ENCODE results near the gene RANBP17.
"Not testable (repeated sequence)": the region's sequence is repeated elsewhere in the genome, so short reads cannot be mapped to it uniquely, and the experiment has no call there.

The RANBP17 gene

DNA sequence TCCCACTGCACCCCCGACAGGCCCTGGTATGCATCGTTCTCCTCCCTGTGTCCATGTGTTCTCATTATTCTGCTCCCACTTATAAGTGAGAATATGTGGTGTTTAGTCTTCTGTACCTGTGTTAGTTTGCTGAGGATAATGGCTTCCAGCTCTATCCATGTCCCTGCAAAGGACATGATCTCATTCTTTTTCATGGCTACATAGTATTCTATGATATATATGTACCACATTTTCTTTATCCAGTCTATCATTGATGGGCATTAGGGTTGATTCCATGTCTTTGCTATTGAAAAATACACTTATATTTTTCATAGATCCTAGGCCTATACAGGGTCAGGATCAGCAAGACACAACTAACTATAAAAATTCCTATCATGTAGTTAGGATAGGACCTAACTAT is 180.1 kb downstream of the RANBP17 start:
- not testable (repeated sequence) for H3K4me3 ChIP-seq (ENCODE audit: low read length); DNase-seq (ENCODE audit: low read depth, low spot score)

- H3K4me3 ChIP-seq (ENCODE audit: low read length): no peak overlapping the region
- DNase-seq (ENCODE audit: low read depth, low spot score): no peak
Observed at GRCh38 chr5:171050916-171051315, 189.1 kb downstream of the RANBP17 start.

DNA sequence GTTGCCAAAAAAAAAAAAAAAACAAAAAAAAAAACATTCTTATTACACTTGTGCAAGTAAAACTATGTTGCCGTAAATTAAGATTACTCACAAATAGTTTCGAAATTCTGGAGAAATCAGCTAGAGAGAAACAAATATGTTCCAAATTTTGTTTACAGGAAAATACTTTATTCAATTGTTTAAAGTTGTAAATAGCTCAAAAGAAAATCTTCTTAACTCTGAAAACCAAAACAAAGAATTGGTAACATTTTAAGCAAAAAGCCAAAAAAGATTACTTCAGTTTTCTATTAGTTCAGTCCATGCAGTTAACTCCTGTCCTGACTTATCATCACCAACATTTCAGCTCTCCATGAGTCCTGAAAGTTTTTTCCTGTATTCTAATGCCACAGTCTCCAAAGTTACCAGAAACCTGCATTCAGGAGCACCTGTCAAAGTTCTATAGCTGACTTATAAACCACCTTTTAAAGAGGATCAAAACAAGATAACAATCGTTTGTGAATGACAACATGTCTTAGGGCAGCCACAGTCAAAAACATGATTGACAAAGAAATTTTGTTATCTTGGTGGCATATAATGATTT is 194.1 kb downstream of the RANBP17 start:
- H3K4me3 ChIP-seq (ENCODE audit: low read length): no peak overlapping the region
- DNase-seq (ENCODE audit: low read depth, low spot score): no peak

GRCh38 chr5:171067540-171068130 is 205.8 kb downstream of the RANBP17 start:
- no peak for DNase-seq (ENCODE audit: low read depth, low spot score)
- H3K4me3 ChIP-seq (ENCODE audit: low read length): no peak overlapping the region

- DNase-seq (ENCODE audit: low read depth, low spot score): no peak
- H3K4me3 ChIP-seq (ENCODE audit: low read length): no peak overlapping the region
Observed at GRCh38 chr5:171074747-171075146, 212.9 kb downstream of the RANBP17 start.

DNA sequence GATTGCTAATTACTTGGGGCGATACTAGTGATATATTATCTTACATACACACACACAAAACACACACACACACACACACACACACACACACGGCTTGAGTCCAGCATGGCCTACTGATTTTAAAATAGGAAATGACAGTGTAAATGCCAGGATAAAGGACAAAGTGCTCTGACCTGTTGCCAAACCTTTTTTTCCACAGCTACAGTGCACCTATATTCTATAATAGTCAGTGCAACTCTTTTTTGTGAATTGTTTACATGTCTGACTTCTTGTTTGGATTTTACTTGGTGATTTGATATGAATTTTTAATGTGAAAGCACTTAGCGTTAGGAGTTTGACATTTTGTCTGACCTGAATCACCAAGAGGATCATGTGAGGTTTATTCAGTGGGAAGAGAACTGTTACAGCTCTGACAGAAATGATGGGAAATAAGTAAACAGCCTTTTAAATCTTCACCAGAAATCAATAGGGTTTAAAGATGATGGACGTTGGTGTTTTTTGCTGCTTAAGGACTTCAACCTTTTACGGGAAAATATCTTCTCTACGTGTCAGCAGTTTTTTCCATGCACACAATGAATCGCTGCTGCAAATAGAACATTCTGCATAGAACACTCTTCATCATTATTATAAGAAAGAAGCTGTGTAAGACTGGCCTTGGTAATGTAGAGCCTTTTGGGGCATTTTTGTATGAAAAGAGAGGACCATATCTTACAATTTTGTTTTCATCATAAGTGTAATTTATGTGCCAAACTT is 218.5 kb downstream of the RANBP17 start:
- no peak overlapping the region for H3K4me3 ChIP-seq (ENCODE audit: low read length)
- no peak for DNase-seq (ENCODE audit: low read depth, low spot score)

DNA sequence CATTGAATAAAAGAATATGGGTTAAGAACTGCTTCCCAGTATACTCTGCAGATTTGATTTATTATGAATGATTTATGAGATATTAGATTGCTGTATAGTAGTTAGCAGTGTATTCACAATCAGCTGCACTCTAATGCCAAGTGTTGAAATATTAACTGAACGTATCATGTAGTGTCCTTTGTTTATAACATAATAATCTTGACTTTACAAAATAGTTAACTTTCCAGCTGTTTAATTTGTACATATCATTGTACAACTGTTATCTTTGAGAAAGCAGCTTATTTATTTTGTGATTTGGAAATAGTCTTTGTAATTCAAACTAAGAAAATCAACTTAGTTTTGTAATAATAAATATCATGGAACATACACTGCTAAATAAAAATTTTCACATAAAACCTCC is 219.5 kb downstream of the RANBP17 start:
- no peak for DNase-seq (ENCODE audit: low read depth, low spot score)
- no peak overlapping the region for H3K4me3 ChIP-seq (ENCODE audit: low read length)

- no peak for DNase-seq (ENCODE audit: low read depth, low spot score)
Observed at GRCh38 chr5:171092194-171092593, 230.4 kb downstream of the RANBP17 start.

GRCh38 chr5:171093598-171093997 is 231.8 kb downstream of the RANBP17 start:
- DNase-seq (ENCODE audit: low read depth, low spot score): no peak
- H3K4me3 ChIP-seq (ENCODE audit: low read length): no peak overlapping the region

More at GRCh38 chr5:171092194-171092593, 230.4 kb downstream of the RANBP17 start:
- H3K4me3 ChIP-seq (ENCODE audit: low read length): no peak overlapping the region

- no peak overlapping the region for H3K4me3 ChIP-seq (ENCODE audit: low read length)
- no peak for DNase-seq (ENCODE audit: low read depth, low spot score)
Observed at GRCh38 chr5:171094356-171094755, 232.5 kb downstream of the RANBP17 start.

- no peak overlapping the region for H3K4me3 ChIP-seq (ENCODE audit: low read length)
- DNase-seq (ENCODE audit: low read depth, low spot score): no peak
Observed at GRCh38 chr5:171102877-171103610, 241.2 kb downstream of the RANBP17 start.

- H3K4me3 ChIP-seq (ENCODE audit: low read length): no peak overlapping the region
- DNase-seq (ENCODE audit: low read depth, low spot score): no peak
Observed at GRCh38 chr5:171107669-171108068, 245.9 kb downstream of the RANBP17 start.

DNA sequence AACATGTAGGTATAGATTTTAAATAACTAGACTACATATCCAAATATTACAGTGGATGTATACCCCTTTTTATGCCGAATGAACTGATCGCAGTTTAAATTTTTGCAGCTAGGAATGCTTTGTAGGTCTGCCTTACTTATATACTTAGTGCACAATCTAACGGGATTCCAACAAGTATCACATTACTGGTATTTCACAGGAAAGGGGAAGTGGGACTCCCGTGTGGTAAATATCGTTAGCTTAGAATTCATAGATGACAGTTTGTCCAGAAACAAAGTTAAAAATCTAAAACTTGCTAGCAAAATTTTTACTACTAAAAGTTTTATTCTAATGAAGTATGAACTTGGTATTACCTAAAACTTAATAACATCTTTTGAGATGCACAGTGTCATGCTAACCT is 253.7 kb downstream of the RANBP17 start:
- H3K4me3 ChIP-seq (ENCODE audit: low read length): no peak overlapping the region
- DNase-seq (ENCODE audit: low read depth, low spot score): no peak

- no peak overlapping the region for H3K4me3 ChIP-seq (ENCODE audit: low read length)
- no peak for DNase-seq (ENCODE audit: low read depth, low spot score)
Observed at GRCh38 chr5:171116719-171117118, 254.9 kb downstream of the RANBP17 start.

GRCh38 chr5:171120986-171121622 is 259.3 kb downstream of the RANBP17 start:
- H3K4me3 ChIP-seq (ENCODE audit: low read length): no peak overlapping the region
- no peak for DNase-seq (ENCODE audit: low read depth, low spot score)

DNA sequence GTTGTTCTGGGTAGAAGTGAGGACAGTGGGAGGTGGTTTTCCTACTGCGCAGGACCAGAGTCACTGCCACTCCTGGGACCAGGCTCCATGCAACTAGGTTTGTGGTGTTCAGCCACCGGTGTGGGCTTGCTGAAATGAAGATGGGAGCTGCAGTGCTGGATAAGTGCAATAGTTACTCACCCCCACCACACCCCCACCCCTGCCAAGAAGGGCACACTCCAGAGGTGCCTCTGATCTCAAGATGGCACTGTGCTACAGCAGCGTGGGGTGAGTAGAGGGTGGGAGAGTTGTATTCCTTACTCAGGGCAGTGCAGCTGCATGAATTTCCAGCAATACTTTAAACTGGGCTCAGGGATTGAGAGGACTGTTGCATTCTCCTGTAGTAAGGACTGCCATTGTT is 259.8 kb downstream of the RANBP17 start:
- DNase-seq (ENCODE audit: low read depth, low spot score): no peak
- H3K4me3 ChIP-seq (ENCODE audit: low read length): no peak overlapping the region

DNA sequence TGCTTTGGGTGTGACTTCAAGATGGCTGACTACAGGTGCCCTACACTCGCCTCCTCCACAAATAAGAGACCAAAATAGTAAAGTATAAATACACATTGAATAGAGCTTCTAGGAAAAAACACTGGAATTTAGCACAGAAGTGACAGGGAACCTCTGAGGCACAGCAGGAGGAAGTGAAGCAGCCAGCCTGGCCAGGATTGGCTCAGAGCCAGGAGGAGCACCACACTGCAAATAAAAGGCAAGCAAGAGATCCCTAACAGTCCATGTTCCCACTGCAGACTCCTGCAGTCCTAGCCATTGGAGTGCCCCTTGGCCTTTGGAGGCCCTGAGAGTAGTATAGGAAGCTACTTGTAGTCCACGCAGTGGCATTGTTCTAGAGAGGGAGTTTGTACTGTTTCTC is 260.6 kb downstream of the RANBP17 start:
- no peak for DNase-seq (ENCODE audit: low read depth, low spot score)
- no peak overlapping the region for H3K4me3 ChIP-seq (ENCODE audit: low read length)

GRCh38 chr5:171123417-171123816 is 261.6 kb downstream of the RANBP17 start:
- no peak for DNase-seq (ENCODE audit: low read depth, low spot score)
- no peak overlapping the region for H3K4me3 ChIP-seq (ENCODE audit: low read length)

GRCh38 chr5:171127314-171127713 is 265.5 kb downstream of the RANBP17 start:
- DNase-seq (ENCODE audit: low read depth, low spot score): no peak

More at GRCh38 chr5:171127314-171127713, 265.5 kb downstream of the RANBP17 start:
- H3K4me3 ChIP-seq (ENCODE audit: low read length): no peak overlapping the region
